Activated CD4-positive, alpha-beta T cell treated with anti-CD3 and anti-CD28 coated beads, Interleukin-2, Interleukin-4, amounts not matched to agents 100 ng/mL and 50 ng/mL, durations not matched to agents 16 hours and 8 hours (primary cell): ENCODE results near the gene RPS21.
"Not testable (repeated sequence)": the region's sequence is repeated elsewhere in the genome, so short reads cannot be mapped to it uniquely, and the experiment has no call there.

Source experiments
- DNase-seq: peaks from one replicate; pipeline ENCODE4 v3.0.0-alpha.2; 2020; ENCODE audit warnings: low spot score

The RPS21 gene

DNA sequence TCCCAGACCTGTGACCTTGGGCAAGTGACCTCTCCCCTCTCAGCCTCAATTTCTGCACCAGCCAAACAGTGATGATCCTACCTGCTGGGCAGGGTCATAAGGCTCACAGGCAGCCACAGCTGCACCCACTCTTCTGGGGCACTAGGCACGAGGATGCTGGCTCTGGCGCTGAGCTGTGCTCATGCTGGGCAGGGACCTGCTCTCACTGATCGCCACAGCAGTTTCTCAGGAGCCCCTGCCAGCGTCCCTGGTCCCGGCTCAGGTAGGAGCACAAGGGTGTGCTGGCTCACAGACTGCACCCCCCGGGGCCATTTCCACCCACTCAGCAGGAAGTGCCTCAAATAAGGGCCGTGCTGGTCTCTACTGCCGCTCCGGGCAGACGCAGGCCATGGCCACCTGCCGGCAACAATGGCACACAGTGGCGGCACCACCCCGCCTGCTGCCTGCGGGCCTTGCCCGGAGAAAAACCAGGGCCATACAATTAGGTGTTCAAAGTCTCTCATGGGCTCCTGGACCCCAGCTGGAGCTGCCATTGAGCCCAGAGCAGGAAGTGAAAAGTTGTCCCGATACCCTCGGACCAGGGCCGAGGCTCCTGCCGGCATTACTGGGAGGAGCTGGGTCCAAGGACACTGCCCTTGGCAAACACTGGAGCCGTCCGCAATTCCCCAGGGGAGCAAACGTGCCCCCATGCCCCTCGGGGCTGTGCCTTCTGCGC, 24.7 kb downstream of the RPS21 start:
- DNase-seq: no peak

DNA sequence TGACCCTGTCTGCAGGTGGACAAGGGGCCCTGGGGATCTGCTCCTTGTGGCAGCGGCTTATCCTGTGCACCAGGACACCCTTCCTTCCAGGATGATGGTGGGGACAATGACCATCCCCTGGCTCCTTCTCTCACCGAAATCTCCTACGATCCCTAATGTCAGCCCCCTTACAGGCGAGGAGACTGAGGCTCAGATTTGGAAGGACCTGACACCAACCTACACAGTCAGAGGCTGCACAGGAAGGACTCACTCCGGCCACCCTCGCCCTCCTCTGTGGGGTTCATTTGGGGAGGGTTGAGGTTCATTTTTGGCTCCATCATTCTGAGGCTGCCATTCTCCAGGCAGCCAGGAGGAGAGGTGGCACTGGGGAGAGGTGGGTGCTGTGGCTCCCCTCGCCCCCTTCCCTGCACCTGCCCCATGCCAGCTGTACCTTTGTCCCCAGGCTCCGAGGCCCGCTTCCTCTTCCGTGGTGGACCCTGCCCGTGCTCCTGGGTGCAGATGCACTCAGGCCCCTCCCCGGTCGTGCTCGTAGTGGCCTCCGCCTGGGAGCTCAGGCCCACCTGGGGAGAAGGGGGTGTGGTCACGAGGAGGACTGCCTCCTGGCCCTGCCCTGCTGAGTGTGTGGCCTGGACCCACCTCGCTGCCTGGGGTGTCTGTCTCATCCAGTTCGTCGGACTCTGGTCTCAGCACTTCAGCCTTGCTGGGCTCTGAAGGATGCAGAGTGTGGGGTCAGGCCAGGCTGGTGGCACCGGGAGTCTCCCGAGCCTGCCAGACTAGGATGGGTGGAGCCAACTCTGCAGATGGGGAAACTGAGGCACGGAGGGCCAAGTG, 25.5 kb downstream of the RPS21 start:
- DNase-seq: no peak

GRCh38 chr20:62413025-62413570, 26.2 kb downstream of the RPS21 start:
- no peak for DNase-seq

GRCh38 chr20:62413896-62414481, 27.1 kb downstream of the RPS21 start:
- DNase-seq: no peak

GRCh38 chr20:62415354-62416111, 28.6 kb downstream of the RPS21 start:
- DNase-seq: no peak

DNA sequence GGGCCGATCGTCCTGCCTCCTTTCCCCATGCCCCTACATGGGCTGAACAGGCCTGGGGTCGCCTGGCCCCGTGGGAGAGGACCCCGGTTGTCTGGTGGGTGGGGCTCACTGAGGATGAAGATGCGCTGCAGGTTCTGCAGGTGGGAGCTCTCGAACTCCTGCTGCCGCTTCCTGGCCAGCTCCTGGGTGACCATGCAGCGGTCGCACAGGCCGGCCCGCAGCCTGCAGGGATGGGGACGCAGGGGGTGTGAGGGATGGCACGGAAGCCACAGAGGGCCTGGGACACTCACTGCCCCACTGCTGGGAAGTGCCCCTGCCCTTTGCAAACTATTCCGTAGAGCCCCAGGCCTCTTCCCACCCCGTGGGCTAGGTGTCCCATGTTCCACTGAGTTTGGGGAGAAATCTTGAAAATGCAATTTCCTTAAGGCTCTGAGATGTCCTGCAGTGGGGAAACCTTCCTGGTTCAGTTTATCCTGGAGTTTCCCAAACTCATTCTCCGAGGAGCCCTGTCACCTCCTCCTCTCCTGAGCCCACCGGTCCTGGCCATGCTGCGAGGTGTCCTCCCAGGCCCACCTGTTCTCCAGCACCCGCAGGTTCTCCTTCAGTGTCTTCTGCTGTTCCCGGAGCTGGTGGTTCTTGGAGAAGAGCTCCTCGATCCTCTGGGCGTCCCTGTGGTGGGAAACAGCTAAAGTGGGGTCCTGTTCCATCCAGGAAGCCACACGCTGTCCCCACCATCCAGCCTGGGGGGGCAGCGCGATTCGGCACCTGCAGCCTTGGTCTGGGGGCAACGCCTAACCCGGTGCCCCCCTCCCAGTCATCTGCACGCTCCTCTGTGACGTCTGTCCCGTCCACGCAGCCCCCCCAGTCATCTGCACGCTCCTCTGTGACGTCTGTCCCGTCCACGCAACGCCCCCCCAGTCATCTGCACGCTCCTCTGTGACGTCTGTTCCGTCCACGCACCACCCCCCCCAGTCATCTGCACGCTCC, 30.0 kb downstream of the RPS21 start:
- no peak for DNase-seq

DNA sequence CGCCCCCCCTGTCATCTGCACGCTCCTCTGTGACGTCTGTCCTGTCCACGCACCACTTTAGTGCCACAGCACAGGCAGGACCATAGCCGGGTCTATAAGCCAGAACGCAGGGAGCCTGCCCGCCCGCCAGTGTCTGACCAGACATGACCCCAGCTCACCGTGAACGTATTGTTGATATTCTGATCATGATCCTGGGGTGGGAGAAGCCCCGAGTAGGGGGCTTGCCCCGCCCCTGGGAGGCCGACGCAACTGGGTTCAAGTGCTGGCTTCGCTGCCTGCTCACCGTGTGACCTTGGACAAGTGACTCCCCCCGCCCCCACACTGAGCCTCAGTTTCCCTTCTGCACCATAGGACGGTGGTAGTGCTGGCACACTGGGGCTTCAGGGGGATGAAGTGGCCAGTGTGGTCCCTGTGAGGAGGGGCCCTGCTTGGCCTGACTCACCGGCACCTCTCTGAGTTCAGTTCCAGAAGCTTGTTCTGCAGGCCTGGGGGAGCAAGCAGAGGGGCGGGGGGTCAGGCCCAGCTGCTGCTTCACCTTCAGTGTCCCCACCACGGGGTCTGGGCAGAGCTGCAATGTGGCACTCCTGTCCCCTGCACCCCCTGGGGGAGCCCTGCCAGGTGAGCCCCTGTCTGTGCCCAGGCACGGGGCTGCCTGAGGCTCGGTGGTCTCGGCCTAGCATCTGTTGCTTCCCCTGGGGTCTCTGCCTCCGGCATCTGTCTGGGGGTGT, 31.2 kb downstream of the RPS21 start:
- DNase-seq: no peak

DNA sequence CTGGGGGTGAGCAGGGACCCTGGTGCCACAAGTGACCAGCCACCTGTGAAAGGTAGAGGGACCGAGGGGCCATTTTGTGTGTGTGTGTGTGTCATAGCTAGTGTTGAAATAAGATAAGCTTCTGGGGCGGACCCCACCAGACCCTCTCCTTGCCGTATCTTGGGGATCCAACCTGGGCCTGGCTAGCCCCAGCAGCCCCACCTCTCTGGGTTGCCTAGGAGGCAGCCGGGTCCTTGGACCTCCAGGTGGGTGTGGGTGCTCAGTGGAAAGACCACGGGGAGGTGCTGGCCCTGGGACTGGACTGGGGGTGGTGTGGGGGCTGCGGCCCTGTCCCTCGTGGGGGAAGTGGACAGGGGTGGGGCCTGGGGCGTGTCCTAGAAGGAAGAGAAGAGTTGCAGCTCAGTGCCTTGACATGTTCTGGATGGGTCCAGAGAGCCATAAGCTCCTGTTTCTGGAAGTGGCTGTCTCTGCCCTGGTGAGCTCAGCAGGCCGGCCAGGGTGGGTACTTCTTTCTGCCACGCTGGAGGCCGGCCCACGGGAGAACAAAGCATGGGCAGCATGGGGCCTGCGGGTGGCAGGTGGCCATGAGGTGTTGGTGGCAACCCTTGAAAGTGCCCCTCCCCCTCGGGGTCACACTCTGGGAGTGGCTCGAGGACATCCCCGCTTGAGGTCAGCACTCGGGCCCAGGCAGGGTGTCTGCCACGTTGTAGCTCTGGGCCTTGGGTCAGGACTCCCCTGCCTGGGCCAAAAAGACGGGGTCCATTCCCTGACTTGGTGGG, 32.0 kb downstream of the RPS21 start:
- DNase-seq: no peak

GRCh38 chr20:62419759-62420158, 32.9 kb downstream of the RPS21 start:
- DNase-seq: no peak

DNA sequence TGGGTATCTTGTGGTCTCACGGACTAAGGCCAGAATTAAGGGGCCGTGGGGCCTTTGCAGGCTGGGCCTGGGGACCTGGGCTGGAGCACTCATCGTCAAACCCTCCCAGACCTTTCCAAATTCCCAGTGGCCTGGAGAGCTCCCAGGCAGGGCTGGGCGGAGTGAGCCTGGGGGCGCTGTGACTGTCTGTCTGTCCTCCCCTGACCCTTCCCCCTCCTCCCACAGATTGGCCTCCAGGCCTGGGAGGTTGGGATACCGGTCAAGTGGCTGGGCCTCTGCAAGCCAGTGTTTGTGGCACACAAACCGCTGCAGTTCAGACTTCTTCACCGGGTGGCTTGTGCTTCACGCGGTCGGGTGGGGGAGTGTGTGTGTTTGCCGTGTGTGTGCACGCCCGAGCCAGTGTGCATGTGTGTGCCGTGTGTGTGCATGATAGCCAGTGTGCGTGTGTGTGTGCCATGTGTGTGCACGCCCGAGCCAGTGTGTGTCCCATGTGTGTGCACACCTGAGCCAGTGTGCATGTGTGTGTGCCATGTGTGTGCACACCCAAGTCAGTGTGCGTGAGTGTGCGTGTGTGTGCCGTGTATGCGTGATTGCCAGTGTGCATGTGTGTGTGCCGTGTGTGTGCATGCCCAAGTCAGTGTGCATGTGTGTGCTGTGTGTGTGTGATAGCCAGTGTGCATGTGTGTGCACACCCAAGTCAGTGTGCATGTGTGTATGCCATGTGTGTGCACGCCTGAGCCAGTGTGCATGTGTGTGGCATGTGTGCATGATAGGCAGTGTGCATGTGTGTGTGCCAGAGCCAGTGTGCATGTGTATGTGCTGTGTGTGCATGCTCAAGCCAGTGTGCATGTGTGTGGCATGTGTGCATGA, 34.2 kb downstream of the RPS21 start:
- no peak for DNase-seq

GRCh38 chr20:62421716-62421990, 34.8 kb downstream of the RPS21 start:
- no peak for DNase-seq

- DNase-seq: no peak
Observed at GRCh38 chr20:62422636-62423325, 35.9 kb downstream of the RPS21 start.

- no peak for DNase-seq
Observed at GRCh38 chr20:62423326-62423706, 36.4 kb downstream of the RPS21 start.

DNA sequence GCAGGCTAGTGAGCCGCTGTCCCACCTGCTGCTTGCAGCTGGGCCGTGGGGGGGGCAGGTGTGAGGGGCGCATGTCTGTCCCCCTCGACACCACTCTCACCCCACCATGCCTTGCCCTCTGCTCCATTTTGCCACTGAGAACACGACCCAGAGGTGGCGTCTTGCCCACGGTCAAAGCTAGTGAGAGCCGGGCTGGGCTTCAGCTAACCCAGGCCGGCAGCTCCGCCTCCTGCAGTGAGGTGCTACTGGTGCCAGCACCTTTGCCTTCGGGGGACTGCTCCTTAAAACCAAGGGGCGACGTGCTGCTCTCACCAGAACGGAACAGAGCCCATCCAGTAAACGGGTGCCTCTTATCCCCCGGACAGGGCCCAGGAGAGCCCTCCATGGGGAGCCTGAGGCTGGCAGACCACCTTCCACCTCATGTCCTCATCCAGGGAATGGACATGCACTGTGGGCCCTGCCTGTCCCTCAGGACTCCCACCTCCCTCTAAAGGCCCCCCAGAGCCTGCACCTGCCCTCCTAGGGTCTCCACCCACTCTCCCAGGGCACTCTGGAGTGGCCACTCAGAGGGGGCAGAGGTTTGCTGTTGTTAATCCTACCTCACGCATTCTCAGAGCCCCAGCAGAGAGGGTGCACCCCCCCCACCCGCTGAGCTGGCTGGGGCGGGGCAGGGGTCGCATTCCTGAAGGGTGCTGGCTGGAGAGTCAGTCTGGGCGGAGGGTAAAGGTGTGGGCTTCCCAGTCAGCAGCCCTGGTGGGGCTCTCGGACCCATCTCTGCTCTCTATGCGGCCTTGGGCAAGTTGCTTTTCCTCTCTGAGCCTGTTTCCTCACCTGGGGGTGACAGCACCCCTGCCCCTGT, 37.6 kb downstream of the RPS21 start:
- DNase-seq: no peak

GRCh38 chr20:62425281-62426058, 38.6 kb downstream of the RPS21 start:
- DNase-seq: no peak

DNA sequence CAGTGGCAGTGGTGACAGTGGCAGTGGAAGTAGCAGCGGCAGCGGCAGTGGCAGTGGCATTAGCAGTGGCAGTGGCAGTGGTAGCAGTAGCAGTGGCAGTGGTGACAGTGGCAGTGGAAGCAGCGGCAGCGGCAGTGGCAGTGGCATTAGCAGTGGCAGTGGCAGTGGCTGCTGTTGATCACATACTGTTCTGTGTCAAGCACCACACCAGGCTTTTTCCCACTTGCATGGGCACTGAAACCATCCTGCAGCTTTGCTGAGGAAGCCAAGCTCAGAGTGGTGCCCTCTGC, 39.1 kb downstream of the RPS21 start:
- DNase-seq: not testable (repeated sequence)
